SW480 (cell line): ENCODE results near the gene NFKBIA.
"Not testable (repeated sequence)": the region's sequence is repeated elsewhere in the genome, so short reads cannot be mapped to it uniquely, and the experiment has no call there.

Experiments used
- DNase-seq: peaks from one replicate; pipeline ENCODE4 v3.0.0-alpha.2; 2016; ENCODE audit warnings: low spot score

NFKBIA gene

DNA sequence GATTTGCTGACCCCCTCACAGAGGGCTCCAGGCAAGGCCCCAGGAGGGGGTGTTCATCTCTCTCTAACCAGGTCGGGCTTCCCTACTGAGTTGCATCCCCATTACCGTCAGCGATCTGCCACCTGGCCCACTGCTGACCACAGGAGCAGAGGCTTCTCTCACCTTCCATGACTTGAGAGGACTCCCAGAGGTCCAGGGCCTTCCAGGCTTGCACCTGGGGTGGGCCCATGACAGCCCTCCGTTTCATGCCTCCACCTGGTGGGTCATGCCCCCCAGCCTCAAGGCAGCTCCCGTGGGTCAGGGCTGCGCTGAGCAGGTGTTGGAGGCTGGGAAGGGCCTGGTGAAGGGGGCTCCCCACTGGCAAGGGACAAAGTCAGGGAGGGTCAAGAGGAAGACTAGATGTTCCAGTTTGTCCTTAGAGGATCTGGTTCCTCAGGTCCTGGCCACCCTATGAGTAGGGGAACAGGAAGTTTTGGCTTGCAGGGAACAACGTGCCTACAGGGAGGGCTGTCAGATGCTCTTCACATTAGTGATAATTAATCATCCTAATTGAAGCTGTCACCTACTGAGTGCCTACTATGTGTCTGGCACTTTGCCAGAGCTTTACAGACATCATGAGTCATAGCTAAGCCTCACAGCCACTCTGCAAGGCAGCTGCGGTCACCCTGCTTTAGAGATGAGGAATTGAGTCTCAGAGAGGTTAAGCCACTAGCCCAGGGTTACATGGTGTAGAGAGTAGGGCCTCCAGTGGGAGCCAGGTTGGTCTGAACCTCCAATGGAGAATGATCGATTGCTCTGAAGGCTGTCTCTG lies 13.8 kb downstream of the NFKBIA start:
- no peak for DNase-seq

DNA sequence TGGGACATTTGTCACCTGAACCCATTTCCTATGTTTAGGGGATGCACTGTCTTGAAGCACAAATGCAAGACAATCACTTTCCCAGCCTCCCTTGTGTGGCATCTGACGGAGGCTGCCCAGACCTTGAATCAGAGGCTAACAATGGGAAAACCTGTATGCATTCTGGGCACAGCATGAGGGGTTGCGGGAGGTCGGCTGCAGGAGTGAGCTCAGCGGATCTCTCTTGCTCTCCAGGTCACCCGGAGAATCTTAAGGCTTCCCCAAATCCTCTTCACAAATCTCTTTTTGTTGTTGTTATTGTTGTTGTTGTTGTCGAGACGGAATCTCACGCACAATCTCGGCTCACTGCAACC lies 15.3 kb downstream of the NFKBIA start:
- no peak for DNase-seq

DNA sequence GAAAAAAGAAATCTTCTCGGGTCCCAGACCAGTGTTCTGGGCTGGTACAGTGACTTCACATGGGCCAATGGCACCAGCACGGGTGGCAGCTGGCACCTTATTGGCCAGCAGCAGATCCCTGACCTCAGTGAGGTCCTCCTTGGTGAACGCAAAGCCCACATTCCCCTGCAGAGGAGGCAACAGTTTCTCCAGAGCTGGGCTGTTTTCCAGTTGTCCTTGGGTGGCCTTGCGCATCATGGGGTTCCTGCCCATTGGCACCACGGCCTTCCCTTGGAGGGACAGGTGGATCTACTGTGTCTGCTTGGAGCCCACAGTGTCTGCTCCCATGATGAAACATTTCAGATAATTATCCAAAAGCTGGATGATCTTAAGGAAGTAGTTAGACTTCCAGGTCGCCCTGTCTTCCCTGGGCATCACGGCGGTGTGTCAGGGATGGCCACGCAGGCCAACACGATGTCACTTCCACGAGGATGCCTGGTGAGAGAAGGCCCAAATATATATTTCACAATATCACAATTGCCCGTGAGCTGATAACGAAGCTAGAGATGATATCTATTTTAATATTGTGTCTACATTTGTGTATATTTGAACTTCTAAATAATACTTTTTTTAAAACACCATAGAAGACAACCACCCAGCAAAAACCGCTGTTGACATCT lies 15.8 kb downstream of the NFKBIA start:
- DNase-seq: no peak

DNA sequence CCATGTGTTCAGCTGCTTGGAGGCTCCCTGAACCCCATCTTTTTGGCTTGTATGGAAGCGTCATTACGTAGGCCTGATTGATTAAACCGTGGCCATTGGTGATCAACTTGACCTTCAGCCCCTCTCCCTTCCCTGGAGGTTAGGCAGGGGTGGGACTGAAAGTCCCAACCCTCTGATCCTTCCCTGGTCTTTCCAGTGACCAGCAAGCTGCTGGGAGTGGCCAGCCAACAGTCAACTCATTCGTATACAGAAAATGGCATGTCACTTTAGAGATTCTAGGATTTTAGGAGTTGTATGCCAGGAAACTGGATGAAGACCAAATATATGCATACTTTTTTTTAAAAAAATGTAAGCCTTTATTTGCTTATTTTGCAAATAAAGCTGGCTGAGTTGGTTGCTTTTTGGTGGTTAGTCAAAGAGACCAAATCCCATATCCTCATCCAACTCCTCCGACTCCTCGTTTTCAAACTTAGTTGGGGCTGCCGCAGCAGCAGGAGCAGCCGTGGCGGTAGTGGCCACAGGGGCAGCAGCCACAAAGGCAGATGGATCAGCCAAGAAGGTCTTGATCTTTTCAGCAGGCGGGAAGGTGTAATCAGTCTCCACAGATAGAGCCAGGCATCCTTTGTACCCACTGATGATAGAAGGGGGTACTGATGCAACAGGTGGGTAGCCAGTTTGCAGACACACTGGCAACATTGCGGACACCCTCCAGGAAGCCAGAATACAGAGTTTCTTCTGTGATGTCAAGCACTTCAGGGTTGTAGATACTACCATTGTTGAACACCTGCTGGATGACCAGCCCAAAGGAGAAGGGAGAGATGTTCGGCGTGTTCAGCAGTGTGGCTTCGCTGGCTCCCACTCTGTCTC lies 16.6 kb downstream of the NFKBIA start:
- no peak for DNase-seq

DNA sequence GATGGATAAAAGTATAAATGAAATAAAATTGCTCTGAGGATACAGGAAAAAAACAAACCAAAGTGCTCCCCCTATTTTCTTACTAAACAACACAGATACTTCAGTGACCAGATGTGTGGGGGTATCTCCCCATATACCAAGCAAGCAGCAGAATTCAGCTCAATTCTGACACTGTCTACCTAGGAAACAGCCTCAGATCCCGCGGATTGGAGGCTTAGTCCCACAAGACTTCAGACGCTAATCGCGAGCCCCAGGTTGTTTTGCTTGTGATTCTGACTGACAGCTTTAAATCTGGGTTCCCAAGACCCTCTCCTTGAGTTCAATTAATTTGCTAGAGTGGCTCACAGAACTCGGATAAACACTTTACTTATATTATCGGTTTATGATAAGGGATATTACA lies 17.3 kb downstream of the NFKBIA start:
- no peak for DNase-seq

DNA sequence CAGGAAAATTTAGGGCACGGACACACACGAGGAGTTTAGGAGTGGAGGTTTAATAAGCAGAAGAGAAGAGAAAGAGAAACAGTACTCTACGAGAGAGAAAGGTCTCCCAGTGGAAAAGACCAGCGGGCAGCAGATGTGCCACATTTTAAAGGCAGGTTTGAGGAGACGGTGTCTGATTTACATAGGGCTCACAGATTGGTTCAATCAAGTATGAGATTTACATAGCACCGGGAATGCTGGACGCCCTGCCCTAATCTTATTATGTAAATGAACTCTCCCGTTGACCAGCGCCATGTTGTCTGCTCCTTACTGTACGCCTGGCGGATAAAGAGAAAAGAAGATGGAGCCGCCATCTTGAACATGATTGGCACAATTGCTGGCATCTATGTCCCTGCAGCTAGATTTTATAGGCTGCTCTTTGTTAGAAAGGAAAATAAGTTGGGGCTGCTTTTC lies 17.9 kb downstream of the NFKBIA start:
- DNase-seq: no peak

DNA sequence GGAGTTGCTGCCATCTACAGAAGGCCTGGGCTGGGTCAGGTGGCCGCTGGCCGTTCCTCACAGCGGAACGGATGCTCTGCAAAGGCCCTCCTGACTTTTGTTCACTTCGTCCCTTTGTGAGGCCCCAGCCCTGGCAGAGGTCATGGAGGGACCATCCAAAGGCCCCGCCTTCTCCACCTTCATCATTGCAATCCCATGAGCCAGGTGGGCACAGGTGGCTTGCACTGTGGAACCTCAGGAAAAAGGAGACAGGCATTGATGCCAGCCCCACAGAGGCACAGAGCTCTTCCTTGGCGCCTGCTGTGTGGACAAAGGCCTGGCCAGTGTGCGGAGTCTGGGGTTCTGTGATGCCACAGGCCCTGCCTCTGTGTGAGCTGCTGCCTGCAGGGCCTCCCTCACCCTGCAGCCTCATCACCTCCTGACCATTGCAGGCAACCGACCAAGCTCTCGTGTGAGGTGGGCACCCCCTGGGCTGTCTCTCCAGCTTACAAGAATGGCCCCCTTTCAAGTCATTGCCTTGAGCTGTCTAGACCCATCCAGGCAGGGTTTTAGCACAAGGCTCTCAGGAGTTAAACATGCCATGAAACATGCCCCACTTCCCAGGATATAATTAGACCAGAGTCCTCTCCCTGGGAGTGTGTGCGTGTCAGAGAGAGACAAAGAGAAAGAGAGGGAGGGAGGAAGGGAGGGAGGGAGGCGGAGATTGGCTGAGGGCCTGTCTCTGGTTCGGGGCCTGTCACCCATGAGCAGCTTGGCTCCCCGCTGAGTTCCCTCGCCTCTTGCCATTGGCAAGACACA lies 19.3 kb downstream of the NFKBIA start:
- DNase-seq: no peak

DNA sequence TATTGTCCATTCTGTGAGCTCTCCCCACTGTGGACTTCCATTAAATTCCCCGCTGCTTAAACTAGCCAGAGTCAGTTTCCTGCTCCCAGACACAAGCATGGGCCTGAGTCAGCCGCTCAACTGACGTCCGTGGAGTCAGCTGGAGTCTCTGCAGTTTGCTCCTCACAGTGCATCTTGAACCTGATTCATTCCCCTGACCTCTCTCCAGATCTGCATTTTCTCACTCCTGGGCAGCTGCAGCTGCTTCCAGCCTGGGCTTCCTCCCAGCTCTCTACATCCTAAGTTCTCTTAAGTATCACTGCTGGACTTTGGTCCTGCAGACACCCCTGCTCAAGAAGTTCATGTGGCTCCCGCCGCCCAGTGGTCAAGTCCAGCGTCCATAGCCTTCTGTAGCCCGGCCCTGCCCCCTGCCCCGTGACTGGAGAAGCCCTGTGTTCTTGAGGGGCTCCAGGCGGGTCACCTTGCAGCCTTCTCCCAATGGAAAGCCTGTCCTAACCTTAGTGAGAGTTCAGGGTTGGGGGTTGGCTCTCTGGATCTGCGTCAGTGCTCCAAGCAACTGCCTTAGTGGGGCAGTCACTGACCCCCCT lies 20.0 kb downstream of the NFKBIA start:
- DNase-seq: no peak

DNA sequence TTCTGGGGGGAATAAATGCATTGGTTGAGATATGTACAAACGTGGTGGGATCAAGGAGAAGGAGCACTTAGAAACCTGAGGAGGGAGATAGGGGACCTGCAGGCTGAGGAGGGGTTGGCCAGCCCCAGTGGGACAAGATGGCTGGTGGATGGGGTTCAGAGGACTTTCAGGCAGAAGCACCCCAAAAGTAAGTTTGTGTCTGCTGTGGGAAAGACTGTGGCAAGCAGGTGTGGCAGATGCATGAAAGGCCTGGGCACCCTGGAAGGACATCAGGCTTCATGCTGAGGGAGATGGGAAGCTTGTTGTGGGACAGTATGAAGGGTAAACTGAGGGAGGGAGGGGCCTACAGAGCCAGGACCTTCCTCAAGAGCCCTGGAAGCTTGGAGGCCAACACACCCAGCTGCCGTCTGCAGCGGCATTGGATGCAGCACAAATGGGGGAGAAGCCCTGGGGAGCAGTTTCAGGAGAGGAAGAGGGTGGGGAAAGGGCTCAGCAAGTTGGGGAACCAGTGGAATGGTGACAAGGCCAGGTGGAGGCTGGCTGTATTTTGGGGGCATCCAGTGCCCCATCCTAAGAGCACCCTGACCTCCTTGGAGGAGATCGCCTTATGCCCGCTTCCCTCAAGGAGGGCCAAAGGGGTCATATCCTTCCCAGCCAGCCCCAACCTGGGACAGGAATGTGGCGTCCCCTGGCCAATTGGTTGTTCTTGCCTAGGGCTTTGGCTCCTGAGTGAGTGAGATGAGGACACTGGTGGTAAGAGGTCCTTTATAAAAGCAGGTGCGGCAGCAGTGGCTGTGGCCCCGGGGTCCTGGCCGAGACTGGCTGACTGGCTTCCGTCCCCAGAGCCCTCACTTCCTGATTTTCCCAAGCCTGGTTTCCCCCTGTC lies 20.7 kb downstream of the NFKBIA start:
- no peak for DNase-seq

DNA sequence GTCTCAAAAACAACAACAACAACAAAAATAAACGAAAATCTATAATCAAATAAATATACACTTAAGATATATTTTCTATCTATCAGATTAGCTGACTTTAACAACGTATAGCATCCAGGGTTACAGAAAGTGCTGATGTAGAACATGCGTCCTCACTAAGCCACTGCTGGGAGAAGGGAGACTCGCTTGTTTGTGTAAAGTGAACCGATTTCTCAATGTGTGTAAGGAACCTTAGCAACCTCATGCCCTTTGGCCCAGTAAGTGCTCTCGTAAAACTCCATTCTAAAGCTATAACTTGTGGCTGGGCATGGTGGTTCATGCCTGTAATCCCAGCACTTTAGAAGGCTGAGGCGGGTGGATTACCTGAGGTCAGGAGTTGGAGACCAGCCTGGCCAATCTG lies 23.8 kb downstream of the NFKBIA start:
- DNase-seq: no peak

DNA sequence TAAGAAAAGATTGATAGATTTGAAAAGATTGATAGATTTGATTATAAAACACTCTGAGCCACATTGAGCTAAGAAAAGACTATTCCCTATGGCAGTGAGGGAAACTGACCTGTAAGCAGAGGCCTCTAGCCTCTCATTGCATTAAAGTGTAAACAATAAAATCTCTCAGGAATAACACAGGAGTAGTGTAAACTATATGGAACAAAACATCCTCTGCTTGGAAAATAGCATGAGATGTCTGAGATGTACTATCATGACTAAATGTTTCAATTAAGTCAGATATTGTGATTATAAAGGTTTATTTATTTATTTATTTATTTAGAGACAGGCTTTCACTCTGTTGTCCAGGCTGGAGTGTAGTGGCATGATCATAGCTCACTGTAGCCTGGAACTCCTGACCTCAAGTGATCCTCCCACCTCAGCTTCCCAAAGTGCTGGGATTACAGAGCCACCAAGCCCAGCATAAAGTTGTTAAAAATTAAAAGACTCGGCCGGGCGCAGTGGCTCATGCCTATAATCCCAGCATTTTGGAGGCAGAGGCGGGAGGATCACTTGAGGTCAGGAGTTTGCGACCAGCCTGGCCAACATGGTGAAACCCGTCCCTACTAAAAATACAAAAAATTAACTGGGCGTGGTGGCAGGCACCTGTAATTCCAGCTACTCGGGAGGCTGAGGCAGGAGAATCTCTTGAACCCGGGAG lies 25.2 kb downstream of the NFKBIA start:
- DNase-seq: not testable (repeated sequence)

DNA sequence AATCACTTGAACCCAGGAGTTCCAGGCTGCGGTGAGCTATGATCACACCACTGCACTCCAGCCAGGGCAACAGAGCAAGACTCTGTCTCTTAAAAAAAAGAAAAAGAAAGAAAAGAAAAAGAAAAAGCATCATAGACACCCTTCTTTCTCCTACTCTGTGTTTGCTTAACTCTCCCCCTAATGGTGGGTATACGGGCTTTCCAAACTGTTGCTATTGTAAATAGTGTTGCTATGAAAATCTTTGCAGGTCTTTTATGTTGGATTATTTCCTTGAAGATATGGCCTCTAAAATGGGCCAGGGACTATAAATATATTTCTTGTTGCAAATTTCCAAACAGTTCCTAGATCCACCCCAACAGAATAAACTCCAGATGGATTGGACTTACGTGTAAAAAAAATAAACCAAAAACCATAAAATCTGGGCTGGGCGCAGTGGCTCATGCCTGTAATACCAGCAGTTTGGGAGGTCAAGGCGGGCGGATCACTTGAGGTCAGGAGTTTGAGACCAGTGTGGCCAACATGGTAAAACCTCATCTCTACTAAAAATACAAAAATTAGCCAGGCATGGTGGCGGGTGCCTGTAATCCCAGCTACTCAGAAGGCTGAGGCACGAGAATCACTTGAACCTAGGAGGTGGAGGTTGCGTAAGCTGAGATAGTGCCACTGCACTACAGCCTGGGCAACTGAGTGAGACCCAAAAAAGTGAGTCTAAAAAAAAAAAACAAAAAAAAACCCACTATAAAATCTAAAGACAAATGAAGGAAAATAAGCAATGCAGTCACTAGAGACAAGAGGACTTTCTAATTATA lies 25.9 kb downstream of the NFKBIA start:
- DNase-seq: no peak

DNA sequence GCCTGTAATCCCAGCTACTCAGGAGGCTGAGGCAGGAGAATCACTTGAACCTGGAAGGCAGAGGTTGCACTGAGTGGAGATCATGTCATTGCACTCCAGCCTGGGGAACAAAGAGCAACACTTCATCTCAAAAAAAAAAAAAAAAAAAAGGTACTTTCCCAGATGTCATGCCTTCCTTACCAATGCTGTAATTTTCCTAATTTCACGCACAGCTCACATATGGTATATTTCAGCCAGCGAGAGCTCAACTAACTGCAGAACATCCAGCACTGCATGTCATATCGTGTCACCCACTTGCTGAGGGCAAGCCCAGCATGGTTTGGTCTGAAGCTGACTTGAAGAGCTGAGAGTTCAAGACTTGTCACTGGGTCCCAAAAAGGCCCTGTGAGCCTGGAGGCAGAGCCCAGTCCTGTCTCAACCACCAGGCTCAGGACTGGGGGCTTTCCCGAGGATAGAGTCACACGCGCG lies 29.0 kb downstream of the NFKBIA start:
- DNase-seq: no peak

DNA sequence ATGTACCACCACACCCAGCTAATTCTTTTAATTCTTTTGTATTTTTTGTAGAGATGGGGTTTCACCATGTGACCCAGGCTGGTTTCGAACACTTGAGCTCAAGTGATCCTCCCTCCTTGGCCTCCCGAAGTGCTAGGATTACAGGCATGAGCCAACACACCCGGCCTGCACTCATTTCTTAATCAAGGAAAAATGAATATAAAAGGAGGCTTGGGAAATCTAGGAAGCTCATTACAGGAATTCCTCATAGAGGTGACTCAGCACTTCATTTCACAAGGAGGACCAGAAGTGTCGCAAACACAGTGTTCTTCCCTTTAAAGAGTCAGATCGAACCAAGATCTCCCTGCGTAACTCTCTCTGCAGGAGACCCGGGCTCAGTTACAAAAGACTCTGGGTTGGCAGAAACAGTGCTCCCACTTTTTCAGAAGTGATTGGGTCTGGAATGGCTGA lies 30.3 kb downstream of the NFKBIA start:
- peak; percentile 22 for DNase-seq

DNA sequence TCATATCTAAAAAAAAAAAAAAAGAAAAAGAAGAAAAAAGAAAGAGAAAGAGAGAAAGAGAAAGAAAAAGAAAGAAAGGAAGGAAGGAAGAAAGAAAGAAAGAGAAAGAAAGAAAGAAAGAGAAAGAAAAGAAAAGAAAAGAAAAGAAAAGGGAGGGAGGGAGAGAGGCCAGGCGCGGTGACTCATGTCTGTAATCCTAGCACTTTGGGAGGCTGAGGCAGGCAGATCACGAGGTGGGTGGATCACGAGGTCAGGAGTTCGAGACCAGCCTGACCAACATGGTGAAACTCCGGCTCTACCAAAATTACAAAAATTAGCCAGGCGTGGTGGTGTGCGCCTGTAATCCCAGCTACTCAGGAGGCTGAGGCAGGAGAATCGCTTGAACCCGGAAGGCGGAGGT lies 31.3 kb downstream of the NFKBIA start:
- not testable (repeated sequence) for DNase-seq

DNA sequence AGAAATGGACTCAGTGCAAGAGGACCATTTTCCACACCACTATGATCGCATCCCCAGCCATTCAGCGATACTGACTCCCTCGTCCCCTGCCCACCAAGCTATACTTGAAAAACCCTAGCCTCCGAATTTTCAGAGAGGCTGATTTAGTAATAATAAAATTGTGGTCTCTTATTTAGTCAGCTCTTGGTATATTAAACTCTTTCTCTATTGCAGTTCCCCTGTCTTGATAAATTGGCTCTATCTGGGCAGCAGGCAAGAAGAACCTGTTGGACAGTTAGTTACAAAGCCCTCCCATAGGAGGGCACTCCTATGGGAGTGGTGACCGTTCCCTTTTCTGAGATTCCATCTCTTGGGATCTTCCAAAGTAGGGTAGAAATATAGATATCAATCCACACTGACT lies 33.6 kb downstream of the NFKBIA start:
- no peak for DNase-seq

DNA sequence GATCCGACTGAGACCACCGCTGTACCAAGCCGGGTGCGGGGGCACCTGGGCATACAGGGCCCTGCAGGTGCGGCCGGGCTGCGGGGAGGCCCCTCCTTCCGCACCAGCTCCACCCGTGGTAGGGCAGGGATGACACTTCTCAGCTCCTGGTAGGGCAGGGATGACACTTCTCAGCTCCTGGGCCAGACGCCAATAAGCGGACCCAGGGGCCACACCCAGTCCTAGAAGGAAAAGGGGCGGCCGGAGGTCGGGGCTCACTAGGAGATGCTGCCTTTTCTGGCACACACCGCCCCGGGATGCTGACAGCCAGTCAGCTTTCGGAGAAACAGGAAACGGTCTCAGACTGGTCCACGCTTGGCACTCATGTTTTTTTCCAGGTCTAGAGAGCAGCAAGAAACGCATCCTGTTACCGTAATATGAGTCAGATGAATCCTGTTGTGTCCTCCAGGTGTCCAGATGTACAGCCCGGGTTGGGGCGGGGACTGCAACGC lies 34.8 kb downstream of the NFKBIA start:
- DNase-seq: no peak

DNA sequence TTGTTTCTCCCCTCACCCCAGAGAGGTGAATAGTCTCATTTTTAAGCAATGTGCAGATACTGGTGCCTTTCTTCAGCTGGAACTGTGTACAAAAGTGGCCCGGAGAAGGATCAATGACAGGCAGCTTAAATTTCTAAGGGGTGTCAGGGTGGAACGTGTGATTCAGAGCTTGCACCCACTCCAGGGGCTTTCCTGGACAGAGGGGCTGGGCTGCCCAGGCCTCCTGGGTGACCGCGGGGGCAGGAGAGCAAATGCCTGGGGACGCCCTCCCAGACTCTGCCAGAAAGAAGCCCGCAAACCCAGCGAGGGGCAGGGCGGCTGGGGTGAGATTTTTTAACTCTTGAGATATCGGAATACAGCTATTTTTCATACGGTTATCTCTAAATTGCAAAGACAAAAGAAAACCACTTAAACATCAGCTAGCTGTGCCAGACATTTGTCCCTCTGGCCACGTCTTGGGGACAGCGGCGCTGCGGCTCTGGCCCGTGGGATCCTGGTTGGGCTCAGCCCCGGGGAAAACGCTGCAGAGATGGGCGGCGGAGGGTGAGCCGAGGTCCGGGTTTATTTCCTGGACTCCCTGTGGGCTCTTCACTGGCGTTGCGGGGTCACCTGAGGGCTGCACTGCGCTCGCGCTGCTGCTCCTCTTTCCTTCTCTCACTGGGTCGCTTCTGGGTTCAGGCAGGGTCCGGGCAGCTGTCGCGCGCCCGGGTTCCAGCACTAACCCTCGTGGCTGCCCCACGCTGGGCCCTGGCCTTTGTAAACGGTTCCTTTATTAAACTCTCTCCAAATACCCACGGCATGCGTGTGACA lies 35.8 kb downstream of the NFKBIA start:
- DNase-seq: no peak
